H1 (cell line): ENCODE data around the gene TAPBPL. TPM values are rescaled to one million over a fixed set of nuclear protein-coding genes. Genes with fewer than 3 reads are reported as not detected.
A peak's percentile ranks its signal among the peaks of the same experiment; 100 is the strongest.

Experiments used
- CTCF ChIA-PET: fragments of 300-600 bp; sonication (Branson Sonifier 250); formaldehyde crosslinking; loops from one replicate; lab custom pipeline; 2021; ENCODE audit not compliant: partially characterized antibody; lab: Charles Lee
- POLR2A ChIA-PET: fragments of 300-600 bp; sonication (Branson Sonifier 250); formaldehyde crosslinking; loops from one replicate; lab custom pipeline; 2021; ENCODE audit warnings: inconsistent platforms; ENCODE audit not compliant: partially characterized antibody; lab: Charles Lee
- DNase-seq, 2 experiments: peaks; one replicate each; pipeline versions ENCODE4 v3.0.0 to v3.0.0-alpha.2; 2010 to 2022; ENCODE audit warnings: low spot score in 2 of 2, low read depth in 1 of 2, mixed read lengths in 1 of 2
- FAIRE-seq: peaks from 2 replicates; lab custom pipeline; 2011; peaks lifted over from hg19 to GRCh38; lab: Jason Lieb, UNC
- H2AFZ ChIP-seq: 2 replicates; pipeline ENCODE4 v1.8.1; 2012; ENCODE audit warnings: low read length, inconsistent platforms
- H2AK5ac ChIP-seq: 2 replicates; pipeline ENCODE4 v1.6.1; 2013; ENCODE audit warnings: low read depth, low read length
- H2BK120ac ChIP-seq: replicated peaks from 2 replicates; pipeline ENCODE3; 2013; ENCODE audit warnings: low read depth, low read length, inconsistent platforms
- H2BK12ac ChIP-seq: 2 replicates; pipeline ENCODE4 v1.6.1; 2013; ENCODE audit warnings: low read depth, low read length
- H2BK15ac ChIP-seq: 2 replicates; pipeline ENCODE4 v1.6.1; 2013; ENCODE audit warnings: low read length
- H2BK20ac ChIP-seq: 2 replicates; pipeline ENCODE4 v1.6.1; 2013; ENCODE audit warnings: low read length
- H2BK5ac ChIP-seq: 2 replicates; pipeline ENCODE4 v1.6.1; 2013; ENCODE audit warnings: low read depth, low read length
- H3K14ac ChIP-seq: 2 replicates; pipeline ENCODE4 v1.6.1; 2013; ENCODE audit warnings: inconsistent platforms; ENCODE audit not compliant: insufficient read length
- H3K18ac ChIP-seq: 2 replicates; pipeline ENCODE4 v1.6.1; 2013; ENCODE audit warnings: low read length; ENCODE audit errors: extremely low read depth
- H3K23ac ChIP-seq: 2 replicates; pipeline ENCODE4 v1.6.1; 2013; ENCODE audit warnings: inconsistent platforms; ENCODE audit not compliant: insufficient read length
- H3K23me2 ChIP-seq: 2 replicates; pipeline ENCODE4 v1.6.1; 2013; ENCODE audit warnings: low read depth, low read length
- H3K27ac ChIP-seq: 2 replicates; pipeline ENCODE4 v1.6.1; 2011; ENCODE audit warnings: low read depth, low read length, inconsistent platforms
- H3K27me3 ChIP-seq, 4 experiments: replicated peaks in 1 of 4; 1 replicate in 1 of 4; 2 replicates in 3 of 4; pipeline versions ENCODE4 v1.6.1 to v1.8.1; 2011 to 2013; ENCODE audit warnings: low read length in 3 of 4, mild to moderate bottlenecking in 3 of 4, inconsistent platforms in 2 of 4, mixed read lengths in 2 of 4, moderate library complexity in 1 of 4; ENCODE audit not compliant: control insufficient read depth in 3 of 4, insufficient read depth in 3 of 4; ENCODE audit errors: extremely low read depth in 1 of 4
- H3K36me3 ChIP-seq, 4 experiments: 2 replicates each; pipeline versions ENCODE4 v1.6.1 to v1.8.1; 2011 to 2013; ENCODE audit warnings: mild to moderate bottlenecking in 4 of 4, low read length in 3 of 4, moderate library complexity in 2 of 4, control low read depth in 1 of 4, inconsistent platforms in 1 of 4; ENCODE audit not compliant: insufficient read depth in 4 of 4, control insufficient read depth in 2 of 4
- H3K4ac ChIP-seq: replicated peaks from 2 replicates; pipeline ENCODE3; 2013; ENCODE audit warnings: low read length, low read depth, mixed read lengths, inconsistent platforms; ENCODE audit not compliant: insufficient read length
- H3K4me1 ChIP-seq, 4 experiments: replicated peaks in 1 of 4; 1 replicate in 1 of 4; 2 replicates in 3 of 4; pipeline versions ENCODE4 v1.6.1 to v1.8.1; 2011 to 2013; ENCODE audit warnings: low read length in 3 of 4, inconsistent platforms in 2 of 4, mixed read lengths in 1 of 4; ENCODE audit not compliant: insufficient read depth in 4 of 4, control insufficient read depth in 3 of 4
- H3K4me2 ChIP-seq, 2 experiments: 2 replicates each; pipeline versions ENCODE4 v1.6.1 to v1.8.1; 2011 to 2013; ENCODE audit warnings: low read depth in 2 of 2, low read length in 2 of 2, control low read depth in 1 of 2, inconsistent platforms in 1 of 2, mild to moderate bottlenecking in 1 of 2; ENCODE audit not compliant: insufficient read depth in 1 of 2
- H3K4me3 ChIP-seq, 4 experiments: fragments of 200-600, 300-600 bp in 1 of 4; sonication (generic), shearing (Covaris generic), sonication (Bioruptor Twin) in 1 of 4; 2 replicates each; pipeline versions ENCODE4 v1.5.1 to v1.8.1; 2011 to 2016; ENCODE audit warnings: low read length in 4 of 4, low read depth in 3 of 4, control low read depth in 2 of 4, inconsistent platforms in 2 of 4, mild to moderate bottlenecking in 2 of 4, mixed read lengths in 1 of 4, moderate library complexity in 1 of 4; ENCODE audit not compliant: insufficient read depth in 2 of 4; ENCODE audit errors: extremely low read depth in 1 of 4
- H3K56ac ChIP-seq: replicated peaks from 2 replicates; pipeline ENCODE3; 2013; ENCODE audit warnings: low read depth, mild to moderate bottlenecking, mixed read lengths, low read length, inconsistent platforms; ENCODE audit not compliant: insufficient read length
- H3K79me1 ChIP-seq: 2 replicates; pipeline ENCODE4 v1.6.1; 2013; ENCODE audit warnings: low read depth, low read length, control low read depth
- H3K79me2 ChIP-seq, 2 experiments: 2 replicates each; pipeline versions ENCODE4 v1.6.1 to v1.8.1; 2012 to 2013; ENCODE audit warnings: low read length in 2 of 2, mild to moderate bottlenecking in 2 of 2, inconsistent platforms in 1 of 2; ENCODE audit not compliant: insufficient read depth in 2 of 2, control insufficient read depth in 1 of 2
- H3K9ac ChIP-seq, 4 experiments: replicated peaks in 1 of 4; 1 replicate in 1 of 4; 2 replicates in 3 of 4; pipeline versions ENCODE4 v1.6.1 to v1.8.1; 2011 to 2013; ENCODE audit warnings: low read depth in 3 of 4, low read length in 3 of 4, control low read depth in 2 of 4, mild to moderate bottlenecking in 2 of 4, moderate library complexity in 2 of 4, inconsistent platforms in 1 of 4; ENCODE audit errors: extremely low read depth in 1 of 4
- H3K9me3 ChIP-seq, 2 experiments: 2 replicates each; pipeline versions ENCODE4 v1.6.1 to v1.8.1; 2012 to 2013; ENCODE audit warnings: mild to moderate bottlenecking in 2 of 2, moderate library complexity in 2 of 2, control low read depth in 1 of 2, inconsistent platforms in 1 of 2, low read depth in 1 of 2, low read length in 1 of 2, mixed read lengths in 1 of 2; ENCODE audit not compliant: insufficient read depth in 2 of 2
- H4K20me1 ChIP-seq, 2 experiments: replicated peaks in 1 of 2; 2 replicates each; pipeline versions ENCODE3 to v1.8.1; 2011 to 2013; ENCODE audit warnings: inconsistent platforms in 2 of 2, low read length in 2 of 2, mild to moderate bottlenecking in 1 of 2; ENCODE audit not compliant: insufficient read depth in 2 of 2, control insufficient read depth in 1 of 2
- H4K5ac ChIP-seq: 2 replicates; pipeline ENCODE4 v1.6.1; 2013; ENCODE audit warnings: low read length, low read depth, mixed read lengths, inconsistent platforms; ENCODE audit not compliant: insufficient read length
- H4K8ac ChIP-seq: 2 replicates; pipeline ENCODE4 v1.8.0; 2013; ENCODE audit warnings: mild to moderate bottlenecking, moderate library complexity, low read length, inconsistent platforms; ENCODE audit not compliant: insufficient read depth; ENCODE audit errors: extremely low read depth
- H4K91ac ChIP-seq: replicated peaks from 2 replicates; pipeline ENCODE3; 2013; ENCODE audit warnings: low read length, mixed read lengths, inconsistent platforms; ENCODE audit not compliant: insufficient read length
- BACH1 ChIP-seq: IDR thresholded peaks from 2 replicates; pipeline ENCODE4 v1.6.1; 2012; ENCODE audit warnings: low read length, improper control_type of control experiment
- BCL11A ChIP-seq, 2 experiments: IDR thresholded peaks; one replicate each; pipeline ENCODE4 v1.6.1; 2011; ENCODE audit warnings: low read depth in 2 of 2, low read length in 2 of 2, mild to moderate bottlenecking in 2 of 2
- CEBPB ChIP-seq: IDR thresholded peaks from 2 replicates; pipeline ENCODE4 v1.6.1; 2012; ENCODE audit warnings: low read depth, low read length
- HDAC2 ChIP-seq, 2 experiments: fragments of 300-600 bp in 1 of 2; sonication (generic) in 1 of 2; IDR thresholded peaks; 2 replicates each; pipeline ENCODE4 v1.6.1; 2011 to 2012; ENCODE audit warnings: low read depth in 2 of 2, low read length in 2 of 2, mild to moderate bottlenecking in 2 of 2, moderate library complexity in 2 of 2, borderline replicate concordance in 1 of 2, inconsistent platforms in 1 of 2
- RBBP5 ChIP-seq: IDR thresholded peaks from 2 replicates; pipeline ENCODE4 v1.7.1; 2012; ENCODE audit warnings: low read depth, mild to moderate bottlenecking, inconsistent platforms, low read length, moderate library complexity, borderline replicate concordance
- SIN3A ChIP-seq, 2 experiments: IDR thresholded peaks in 1 of 2; conservative IDR thresholded peaks in 1 of 2; 2 replicates each; pipeline ENCODE4 v1.6.1; 2011 to 2012; ENCODE audit warnings: low read length in 2 of 2, improper control_type of control experiment in 1 of 2, low read depth in 1 of 2, mild to moderate bottlenecking in 1 of 2
- TCF12 ChIP-seq: IDR thresholded peaks from 2 replicates; pipeline ENCODE4 v1.6.1; 2011; ENCODE audit warnings: low read depth, mild to moderate bottlenecking, low read length
- YY1 ChIP-seq: IDR thresholded peaks from 2 replicates; pipeline ENCODE4 v1.6.1; 2011; ENCODE audit warnings: low read depth, mild to moderate bottlenecking, low read length
- WGBS, 2 experiments: shearing (Covaris generic) in 1 of 2; methylation state at CpG; one replicate each; pipeline versions ENCODE4 v1.1.6 to v1.1.7; 2013 to 2015; ENCODE audit warnings: low lambda C conversion rate in 2 of 2, mixed read lengths in 2 of 2, inconsistent platforms in 1 of 2, low coverage in 1 of 2, missing lambda C conversion rate in 1 of 2; ENCODE audit not compliant: insufficient replicate concordance in 2 of 2, insufficient coverage in 1 of 2, insufficient read length in 1 of 2; ENCODE audit errors: extremely low coverage in 1 of 2, missing lambda C conversion rate in 1 of 2; 5-methylcytosine and 5-hydroxymethylcytosine counted together
- polyA plus RNA-seq, 7 experiments: library from polyadenylated mRNA; depleted of rRNA in 3 of 7; stranded (reverse) in 5 of 7; unstranded in 2 of 7; fragments of >200 nt in 5 of 7; fragments of 200-250 nt in 2 of 7; gene quantifications; 1 replicate in 5 of 7; 2 replicates in 1 of 7; 4 replicates in 1 of 7; pipeline versions ENCODE4 v1.2.1 to v1.2.3, GENCODE V29; 2011 to 2013; ENCODE audit warnings: missing spikeins in 2 of 7, mixed read lengths in 2 of 7
- total RNA-seq: library from RNA; stranded (reverse); fragmentation: NEBNext Ultra II Directional; extraction: Animal tissue kit (Norgen Biotek cat#: 25700); gene quantifications from 2 replicates; pipeline ENCODE4 v1.2.1, GENCODE V29; 2021
- TF ChIP-seq, protein P1 (sequence below): IDR thresholded peaks from 2 replicates; pipeline ENCODE4 v1.6.1; 2012; ENCODE audit warnings: low read length, inconsistent platforms

Gene TAPBPL
- total and polyA plus RNA-seq, 2 of the 8 experiments (the other 6 are each of a cell fraction or from before 2014, with no cell fraction given): 0.61 to 1.5 TPM

DNA sequence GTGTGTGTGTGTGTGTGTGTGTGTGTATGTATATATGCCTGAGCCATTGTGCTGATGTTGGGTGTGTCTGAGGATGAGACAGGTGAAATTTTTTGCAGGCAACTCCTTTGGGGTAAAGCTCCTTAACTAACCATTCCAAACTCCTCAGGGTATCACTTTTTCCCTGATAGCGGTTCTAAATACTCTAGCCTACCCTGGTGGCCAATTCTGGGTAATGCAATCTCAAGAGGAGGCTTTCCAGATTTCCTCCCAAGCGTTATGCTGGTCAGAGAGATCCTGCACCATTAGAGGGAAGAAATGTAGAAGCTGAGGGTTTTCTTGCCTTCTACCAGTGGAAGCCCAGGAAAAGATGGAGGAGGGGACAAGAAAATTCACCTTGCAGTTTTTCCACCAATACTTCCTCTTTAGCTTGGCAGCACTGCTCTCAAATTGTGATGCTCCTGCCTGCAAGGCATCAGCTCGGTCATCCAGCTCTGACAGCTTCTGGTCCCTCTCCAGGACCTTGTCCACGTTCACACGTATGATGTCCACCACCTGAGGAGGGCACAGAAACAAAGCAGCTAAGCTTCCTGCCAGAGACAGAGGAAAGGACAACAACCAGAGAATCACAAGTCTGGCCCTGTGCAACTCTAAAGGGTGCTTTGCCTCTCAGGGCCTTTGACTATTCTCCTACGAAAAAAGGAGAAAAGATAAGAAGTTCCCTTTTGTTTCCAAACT lies 13.8 kb downstream of the TAPBPL start:
- Histone ChIP-seq H2BK5ac (no peak overlapping the region), H3K18ac (no peak overlapping the region), H3K14ac (no peak overlapping the region), H3K9ac (no peak overlapping the region), H2BK120ac (no peak overlapping the region), H2AK5ac (0 out of 2 replicates have a peak overlapping the region, but pooled peaks have one; percentile 60), H3K4me3 (no peak overlapping the region), H3K56ac (no peak overlapping the region), H3K4ac (no peak overlapping the region), H3K4me1 (peaks cover 0 to 4% (median 0%) of the 10 kb centered on the region in 4 experiments; a peak in 1 of 7 replicates), H3K79me1 (peaks cover 4% of the 10 kb centered on the region), H2BK12ac (no peak overlapping the region), H4K5ac (no peak overlapping the region), H3K27ac (no peak overlapping the region), H4K8ac (no peak overlapping the region), H3K36me3 (peaks cover 5 to 38% (median 25%) of the 10 kb centered on the region in 4 experiments), H4K20me1 (peaks cover 0 to 10% of the 10 kb centered on the region in 2 experiments), H2AFZ (no peak overlapping the region), H4K91ac (no peak overlapping the region), H3K9me3 (no peaks in the 10 kb centered on the region), H2BK15ac (no peak overlapping the region), H3K23me2 (peaks cover 8% of the 10 kb centered on the region), H3K4me2 (no peak overlapping the region), H3K79me2 (peaks cover 0 to 15% of the 10 kb centered on the region in 2 experiments; a peak in 2 of 4 replicates), H3K23ac (no peak overlapping the region), H3K27me3 (no peaks in the 10 kb centered on the region; a peak in 1 of 7 replicates), H2BK20ac (no peak overlapping the region)
- 77% methylated on average over 6 of the region's 6 CpGs; no CpG with 5 or more reads in 1 of the 2 experiments for WGBS, 2 experiments
- FAIRE-seq (peak; percentile 55), DNase-seq (peak in 1 of 2 experiments; percentile 70)
- CTCF ChIA-PET: interaction anchor here (0.6 to 10.5 kb wide), 69 partner anchors 9 to 478 kb away, joined by 3 to 202 read pairs (median 6); partner anchors contain the start of genes CD27, MRPL51, TAPBPL and TNFRSF1A
- POLR2A ChIA-PET: interaction anchor here (0.6 to 3.0 kb wide), 20 partner anchors 9 to 139 kb away, joined by 3 to 17 read pairs (median 4); partner anchors contain the start of genes GAPDH, MRPL51 and TNFRSF1A
- TF ChIP-seq BCL11A (IDR thresholded peaks at IDR 0.05; ENCODE audit: low read depth in 2 of 2, low read length in 2 of 2) (no peak), CEBPB (0 out of 2 replicates have a peak, but pooled peaks have one; percentile 8), RBBP5 (no peak), HDAC2 (IDR thresholded peaks at IDR 0.05; ENCODE audit: borderline replicate concordance in 1 of 2, low read depth in 2 of 2, low read length in 2 of 2) (no peak), YY1 (0 out of 2 replicates have a peak, but pooled peaks have one; percentile 14), SIN3A (conservative IDR thresholded peaks at IDR 0.05 in 1 of 2, IDR thresholded peaks at IDR 0.05 in 1 of 2; ENCODE audit: low read depth in 1 of 2, low read length in 2 of 2) (no peak), BACH1 (no peak), TCF12 (no peak)
- TF ChIP-seq, protein P1, sequence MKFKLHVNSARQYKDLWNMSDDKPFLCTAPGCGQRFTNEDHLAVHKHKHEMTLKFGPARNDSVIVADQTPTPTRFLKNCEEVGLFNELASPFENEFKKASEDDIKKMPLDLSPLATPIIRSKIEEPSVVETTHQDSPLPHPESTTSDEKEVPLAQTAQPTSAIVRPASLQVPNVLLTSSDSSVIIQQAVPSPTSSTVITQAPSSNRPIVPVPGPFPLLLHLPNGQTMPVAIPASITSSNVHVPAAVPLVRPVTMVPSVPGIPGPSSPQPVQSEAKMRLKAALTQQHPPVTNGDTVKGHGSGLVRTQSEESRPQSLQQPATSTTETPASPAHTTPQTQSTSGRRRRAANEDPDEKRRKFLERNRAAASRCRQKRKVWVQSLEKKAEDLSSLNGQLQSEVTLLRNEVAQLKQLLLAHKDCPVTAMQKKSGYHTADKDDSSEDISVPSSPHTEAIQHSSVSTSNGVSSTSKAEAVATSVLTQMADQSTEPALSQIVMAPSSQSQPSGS: no peak
